Pons (tissue), 1 donor: ENCODE data around the gene AQR.

Source experiments
- DNase-seq: peaks from one replicate; pipeline ENCODE4 v3.0.0-alpha.2; 2016; ENCODE audit warnings: low spot score

The AQR gene

GRCh38 chr15:34876640-34877039 is 92.9 kb downstream of the AQR start:
- no peak for DNase-seq

- no peak for DNase-seq
Measured at GRCh38 chr15:34869110-34869509, 100.4 kb downstream of the AQR start.

- DNase-seq, result no peak
Measured at GRCh38 chr15:34865531-34865930, 104.0 kb downstream of the AQR start.

GRCh38 chr15:34861214-34861613 is 108.3 kb downstream of the AQR start:
- no peak for DNase-seq

- DNase-seq, result peak; percentile 58
Measured at GRCh38 chr15:34855893-34856292, 113.6 kb downstream of the AQR start.

- DNase-seq, result peak; percentile 54
Measured at GRCh38 chr15:34855413-34855812, 114.1 kb downstream of the AQR start.

GRCh38 chr15:34854232-34854631 is 115.3 kb downstream of the AQR start:
- no peak for DNase-seq

GRCh38 chr15:34853001-34853758 is 116.4 kb downstream of the AQR start:
- DNase-seq, result peak; percentile 25

GRCh38 chr15:34851751-34852150 is 117.8 kb downstream of the AQR start:
- no peak for DNase-seq

- no peak for DNase-seq
Measured at GRCh38 chr15:34851007-34851406, 118.5 kb downstream of the AQR start.

GRCh38 chr15:34850121-34850520 is 119.4 kb downstream of the AQR start:
- DNase-seq, result no peak

GRCh38 chr15:34849364-34849959 is 120.1 kb downstream of the AQR start:
- no peak for DNase-seq

GRCh38 chr15:34847598-34847997 is 121.9 kb downstream of the AQR start:
- DNase-seq, result no peak

- peak; percentile 43 for DNase-seq
Measured at GRCh38 chr15:34841262-34841725, 128.2 kb downstream of the AQR start.

GRCh38 chr15:34838282-34838681 is 131.3 kb downstream of the AQR start:
- DNase-seq, result no peak

GRCh38 chr15:34837246-34838016 is 132.1 kb downstream of the AQR start:
- DNase-seq, result no peak

- no peak for DNase-seq
Measured at GRCh38 chr15:34828145-34828911, 141.2 kb downstream of the AQR start.

GRCh38 chr15:34821831-34822230 is 147.7 kb downstream of the AQR start:
- DNase-seq, result no peak

GRCh38 chr15:34820110-34820509 is 149.4 kb downstream of the AQR start:
- no peak for DNase-seq

GRCh38 chr15:34818526-34818925 is 151.0 kb downstream of the AQR start:
- DNase-seq, result no peak

- DNase-seq, result no peak
Measured at GRCh38 chr15:34815836-34816235, 153.7 kb downstream of the AQR start.
